H1 (cell line): Measurements from ENCODE around the gene IQGAP3. TPM values are rescaled to one million over a fixed set of nuclear protein-coding genes. Genes with fewer than 3 reads are reported as not detected.

Source experiments
- CTCF ChIA-PET: fragments of 300-600 bp; sonication (Branson Sonifier 250); formaldehyde crosslinking; loops from one replicate; lab custom pipeline; 2021; ENCODE audit not compliant: partially characterized antibody; lab: Charles Lee
- POLR2A ChIA-PET: fragments of 300-600 bp; sonication (Branson Sonifier 250); formaldehyde crosslinking; loops from one replicate; lab custom pipeline; 2021; ENCODE audit warnings: inconsistent platforms; ENCODE audit not compliant: partially characterized antibody; lab: Charles Lee
- DNase-seq, 2 experiments: peaks; one replicate each; pipeline versions ENCODE4 v3.0.0 to v3.0.0-alpha.2; 2010 to 2022; ENCODE audit warnings: low spot score in 2 of 2, low read depth in 1 of 2, mixed read lengths in 1 of 2
- FAIRE-seq: peaks from 2 replicates; lab custom pipeline; 2011; peaks lifted over from hg19 to GRCh38; lab: Jason Lieb, UNC
- H2AFZ ChIP-seq: 2 replicates; pipeline ENCODE4 v1.8.1; 2012; ENCODE audit warnings: low read length, inconsistent platforms
- H2AK5ac ChIP-seq: 2 replicates; pipeline ENCODE4 v1.6.1; 2013; ENCODE audit warnings: low read depth, low read length
- H2BK120ac ChIP-seq: replicated peaks from 2 replicates; pipeline ENCODE3; 2013; ENCODE audit warnings: low read depth, low read length, inconsistent platforms
- H2BK12ac ChIP-seq: 2 replicates; pipeline ENCODE4 v1.6.1; 2013; ENCODE audit warnings: low read depth, low read length
- H2BK15ac ChIP-seq: 2 replicates; pipeline ENCODE4 v1.6.1; 2013; ENCODE audit warnings: low read length
- H2BK20ac ChIP-seq: 2 replicates; pipeline ENCODE4 v1.6.1; 2013; ENCODE audit warnings: low read length
- H2BK5ac ChIP-seq: 2 replicates; pipeline ENCODE4 v1.6.1; 2013; ENCODE audit warnings: low read depth, low read length
- H3K14ac ChIP-seq: 2 replicates; pipeline ENCODE4 v1.6.1; 2013; ENCODE audit warnings: inconsistent platforms; ENCODE audit not compliant: insufficient read length
- H3K18ac ChIP-seq: 2 replicates; pipeline ENCODE4 v1.6.1; 2013; ENCODE audit warnings: low read length; ENCODE audit errors: extremely low read depth
- H3K23ac ChIP-seq: 2 replicates; pipeline ENCODE4 v1.6.1; 2013; ENCODE audit warnings: inconsistent platforms; ENCODE audit not compliant: insufficient read length
- H3K23me2 ChIP-seq: 2 replicates; pipeline ENCODE4 v1.6.1; 2013; ENCODE audit warnings: low read depth, low read length
- H3K27ac ChIP-seq: 2 replicates; pipeline ENCODE4 v1.6.1; 2011; ENCODE audit warnings: low read depth, low read length, inconsistent platforms
- H3K27me3 ChIP-seq, 4 experiments: replicated peaks in 1 of 4; 1 replicate in 1 of 4; 2 replicates in 3 of 4; pipeline versions ENCODE4 v1.6.1 to v1.8.1; 2011 to 2013; ENCODE audit warnings: low read length in 3 of 4, mild to moderate bottlenecking in 3 of 4, inconsistent platforms in 2 of 4, mixed read lengths in 2 of 4, moderate library complexity in 1 of 4; ENCODE audit not compliant: control insufficient read depth in 3 of 4, insufficient read depth in 3 of 4; ENCODE audit errors: extremely low read depth in 1 of 4
- H3K36me3 ChIP-seq, 4 experiments: 2 replicates each; pipeline versions ENCODE4 v1.6.1 to v1.8.1; 2011 to 2013; ENCODE audit warnings: mild to moderate bottlenecking in 4 of 4, low read length in 3 of 4, moderate library complexity in 2 of 4, control low read depth in 1 of 4, inconsistent platforms in 1 of 4; ENCODE audit not compliant: insufficient read depth in 4 of 4, control insufficient read depth in 2 of 4
- H3K4ac ChIP-seq: replicated peaks from 2 replicates; pipeline ENCODE3; 2013; ENCODE audit warnings: low read length, low read depth, mixed read lengths, inconsistent platforms; ENCODE audit not compliant: insufficient read length
- H3K4me1 ChIP-seq, 4 experiments: replicated peaks in 1 of 4; 1 replicate in 1 of 4; 2 replicates in 3 of 4; pipeline versions ENCODE4 v1.6.1 to v1.8.1; 2011 to 2013; ENCODE audit warnings: low read length in 3 of 4, inconsistent platforms in 2 of 4, mixed read lengths in 1 of 4; ENCODE audit not compliant: insufficient read depth in 4 of 4, control insufficient read depth in 3 of 4
- H3K4me2 ChIP-seq, 2 experiments: 2 replicates each; pipeline versions ENCODE4 v1.6.1 to v1.8.1; 2011 to 2013; ENCODE audit warnings: low read depth in 2 of 2, low read length in 2 of 2, control low read depth in 1 of 2, inconsistent platforms in 1 of 2, mild to moderate bottlenecking in 1 of 2; ENCODE audit not compliant: insufficient read depth in 1 of 2
- H3K4me3 ChIP-seq, 4 experiments: fragments of 200-600, 300-600 bp in 1 of 4; sonication (generic), shearing (Covaris generic), sonication (Bioruptor Twin) in 1 of 4; 2 replicates each; pipeline versions ENCODE4 v1.5.1 to v1.8.1; 2011 to 2016; ENCODE audit warnings: low read length in 4 of 4, low read depth in 3 of 4, control low read depth in 2 of 4, inconsistent platforms in 2 of 4, mild to moderate bottlenecking in 2 of 4, mixed read lengths in 1 of 4, moderate library complexity in 1 of 4; ENCODE audit not compliant: insufficient read depth in 2 of 4; ENCODE audit errors: extremely low read depth in 1 of 4
- H3K56ac ChIP-seq: replicated peaks from 2 replicates; pipeline ENCODE3; 2013; ENCODE audit warnings: low read depth, mild to moderate bottlenecking, mixed read lengths, low read length, inconsistent platforms; ENCODE audit not compliant: insufficient read length
- H3K79me1 ChIP-seq: 2 replicates; pipeline ENCODE4 v1.6.1; 2013; ENCODE audit warnings: low read depth, low read length, control low read depth
- H3K79me2 ChIP-seq, 2 experiments: 2 replicates each; pipeline versions ENCODE4 v1.6.1 to v1.8.1; 2012 to 2013; ENCODE audit warnings: low read length in 2 of 2, mild to moderate bottlenecking in 2 of 2, inconsistent platforms in 1 of 2; ENCODE audit not compliant: insufficient read depth in 2 of 2, control insufficient read depth in 1 of 2
- H3K9ac ChIP-seq, 4 experiments: replicated peaks in 1 of 4; 1 replicate in 1 of 4; 2 replicates in 3 of 4; pipeline versions ENCODE4 v1.6.1 to v1.8.1; 2011 to 2013; ENCODE audit warnings: low read depth in 3 of 4, low read length in 3 of 4, control low read depth in 2 of 4, mild to moderate bottlenecking in 2 of 4, moderate library complexity in 2 of 4, inconsistent platforms in 1 of 4; ENCODE audit errors: extremely low read depth in 1 of 4
- H3K9me3 ChIP-seq, 2 experiments: 2 replicates each; pipeline versions ENCODE4 v1.6.1 to v1.8.1; 2012 to 2013; ENCODE audit warnings: mild to moderate bottlenecking in 2 of 2, moderate library complexity in 2 of 2, control low read depth in 1 of 2, inconsistent platforms in 1 of 2, low read depth in 1 of 2, low read length in 1 of 2, mixed read lengths in 1 of 2; ENCODE audit not compliant: insufficient read depth in 2 of 2
- H4K20me1 ChIP-seq, 2 experiments: replicated peaks in 1 of 2; 2 replicates each; pipeline versions ENCODE3 to v1.8.1; 2011 to 2013; ENCODE audit warnings: inconsistent platforms in 2 of 2, low read length in 2 of 2, mild to moderate bottlenecking in 1 of 2; ENCODE audit not compliant: insufficient read depth in 2 of 2, control insufficient read depth in 1 of 2
- H4K5ac ChIP-seq: 2 replicates; pipeline ENCODE4 v1.6.1; 2013; ENCODE audit warnings: low read length, low read depth, mixed read lengths, inconsistent platforms; ENCODE audit not compliant: insufficient read length
- H4K8ac ChIP-seq: 2 replicates; pipeline ENCODE4 v1.8.0; 2013; ENCODE audit warnings: mild to moderate bottlenecking, moderate library complexity, low read length, inconsistent platforms; ENCODE audit not compliant: insufficient read depth; ENCODE audit errors: extremely low read depth
- H4K91ac ChIP-seq: replicated peaks from 2 replicates; pipeline ENCODE3; 2013; ENCODE audit warnings: low read length, mixed read lengths, inconsistent platforms; ENCODE audit not compliant: insufficient read length
- ASH2L ChIP-seq: fragments of 200-600, 300-600 bp; sonication (generic); IDR thresholded peaks from one replicate; pipeline ENCODE4 v1.7.1; 2017; ENCODE audit warnings: low read length
- BACH1 ChIP-seq: IDR thresholded peaks from 2 replicates; pipeline ENCODE4 v1.6.1; 2012; ENCODE audit warnings: low read length, improper control_type of control experiment
- E2F6 ChIP-seq: IDR thresholded peaks from 2 replicates; pipeline ENCODE4 v1.6.1; 2012; ENCODE audit warnings: inconsistent platforms
- HDAC2 ChIP-seq, 2 experiments: fragments of 300-600 bp in 1 of 2; sonication (generic) in 1 of 2; IDR thresholded peaks; 2 replicates each; pipeline ENCODE4 v1.6.1; 2011 to 2012; ENCODE audit warnings: low read depth in 2 of 2, low read length in 2 of 2, mild to moderate bottlenecking in 2 of 2, moderate library complexity in 2 of 2, borderline replicate concordance in 1 of 2, inconsistent platforms in 1 of 2
- JUN ChIP-seq: IDR thresholded peaks from 2 replicates; pipeline ENCODE4 v1.6.1; 2011; ENCODE audit warnings: low read depth, mild to moderate bottlenecking, improper control_type of control experiment, low read length
- SIN3A ChIP-seq, 2 experiments: IDR thresholded peaks in 1 of 2; conservative IDR thresholded peaks in 1 of 2; 2 replicates each; pipeline ENCODE4 v1.6.1; 2011 to 2012; ENCODE audit warnings: low read length in 2 of 2, improper control_type of control experiment in 1 of 2, low read depth in 1 of 2, mild to moderate bottlenecking in 1 of 2
- WGBS, 2 experiments: shearing (Covaris generic) in 1 of 2; methylation state at CpG; one replicate each; pipeline versions ENCODE4 v1.1.6 to v1.1.7; 2013 to 2015; ENCODE audit warnings: low lambda C conversion rate in 2 of 2, mixed read lengths in 2 of 2, inconsistent platforms in 1 of 2, low coverage in 1 of 2, missing lambda C conversion rate in 1 of 2; ENCODE audit not compliant: insufficient replicate concordance in 2 of 2, insufficient coverage in 1 of 2, insufficient read length in 1 of 2; ENCODE audit errors: extremely low coverage in 1 of 2, missing lambda C conversion rate in 1 of 2; 5-methylcytosine and 5-hydroxymethylcytosine counted together
- polyA plus RNA-seq, 7 experiments: library from polyadenylated mRNA; depleted of rRNA in 3 of 7; stranded (reverse) in 5 of 7; unstranded in 2 of 7; fragments of >200 nt in 5 of 7; fragments of 200-250 nt in 2 of 7; gene quantifications; 1 replicate in 5 of 7; 2 replicates in 1 of 7; 4 replicates in 1 of 7; pipeline versions ENCODE4 v1.2.1 to v1.2.3, GENCODE V29; 2011 to 2013; ENCODE audit warnings: missing spikeins in 2 of 7, mixed read lengths in 2 of 7
- total RNA-seq: library from RNA; stranded (reverse); fragmentation: NEBNext Ultra II Directional; extraction: Animal tissue kit (Norgen Biotek cat#: 25700); gene quantifications from 2 replicates; pipeline ENCODE4 v1.2.1, GENCODE V29; 2021
- TF ChIP-seq, protein P1 (sequence below): IDR thresholded peaks from 2 replicates; pipeline ENCODE4 v1.6.1; 2011; ENCODE audit warnings: low read depth, mild to moderate bottlenecking, low read length; ENCODE audit not compliant: insufficient read depth

IQGAP3 gene
- total and polyA plus RNA-seq, 2 of the 8 experiments (the other 6 are each of a cell fraction or from before 2014, with no cell fraction given), result 14.6 to 22.3 TPM

DNA sequence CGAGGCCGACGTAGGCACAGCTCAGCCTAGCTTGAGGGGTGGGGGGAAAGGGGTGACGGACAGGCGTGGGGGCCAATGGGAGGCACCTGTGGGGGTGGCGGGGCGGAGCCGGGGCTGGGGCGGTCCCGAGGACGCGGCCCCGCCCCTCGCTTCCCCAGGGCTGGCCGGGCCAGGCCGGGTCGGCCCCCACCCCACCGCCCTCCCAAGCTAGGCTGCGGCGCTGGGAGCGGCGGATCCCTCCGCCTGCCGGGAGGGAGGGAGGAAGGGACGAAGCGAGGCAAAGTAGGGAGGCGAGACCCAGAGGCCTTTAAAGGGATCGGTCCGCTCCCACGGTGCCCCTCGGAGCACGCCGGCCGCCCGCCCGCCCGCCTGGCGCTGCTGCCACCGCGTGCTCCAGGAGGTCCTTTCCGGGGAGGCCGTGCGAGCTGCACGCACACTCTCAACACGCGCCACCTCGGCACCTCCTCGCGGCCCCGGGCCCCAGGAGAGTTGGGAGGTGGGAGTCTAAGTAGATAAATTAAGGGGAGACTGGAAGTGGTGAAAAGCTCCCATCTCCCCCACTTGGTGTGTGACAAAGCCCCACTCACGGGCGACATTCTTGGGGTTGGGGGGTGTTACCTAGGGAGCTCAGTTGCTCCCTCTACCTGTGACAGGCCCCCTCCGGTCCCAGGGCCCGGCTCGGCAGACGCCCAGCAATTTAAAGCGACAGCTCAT is 71.4 kb downstream of the IQGAP3 start:
- Histone ChIP-seq H3K4me1 (peaks cover 37 to 54% (median 43%) of the 10 kb centered on the region in 4 experiments), H2BK120ac (no peak overlapping the region), H2BK5ac (peak overlapping the region; percentile 78; the same call in 1 of the 2 replicates), H4K5ac (peak overlapping the region; percentile 7), H4K20me1 (peaks cover 0 to 4% of the 10 kb centered on the region in 2 experiments), H3K36me3 (no peaks in the 10 kb centered on the region), H2AFZ (no peak overlapping the region), H3K79me2 (peaks cover 12 to 37% of the 10 kb centered on the region in 2 experiments), H3K4me3 (peak overlapping the region; percentile 74 to 96 (median 83)), H3K27ac (peak overlapping the region; percentile 88), H4K8ac (peak overlapping the region; percentile 93), H3K18ac (peak overlapping the region; percentile 68), H3K9ac (peak overlapping the region in 3 of 4 experiments; percentile 42 to 67 (median 63); a peak in 6 of 7 replicates), H2BK15ac (peak overlapping the region; percentile 72; the same call in 1 of the 2 replicates), H2BK20ac (no peak overlapping the region), H2BK12ac (peak overlapping the region; percentile 68), H3K23ac (no peak overlapping the region), H3K9me3 (no peaks in the 10 kb centered on the region; a peak in 1 of 4 replicates), H2AK5ac (no peak overlapping the region), H3K56ac (no peak overlapping the region), H3K4me2 (peak overlapping the region; percentile 83 to 90), H3K4ac (no peak overlapping the region), H3K27me3 (no peaks in the 10 kb centered on the region; a peak in 1 of 7 replicates), H4K91ac (peak overlapping the region; percentile 76), H3K14ac (no peak overlapping the region), H3K23me2 (peaks cover 23% of the 10 kb centered on the region), H3K79me1 (peaks cover 27% of the 10 kb centered on the region)
- ChIA-PET POLR2A (interaction anchor here (0.8 to 9.6 kb wide), 11 partner anchors 9 to 93 kb away, joined by 3 to 166 read pairs (median 5); partner anchors contain the start of gene NAXE), CTCF (interaction anchor here (0.6 to 17.4 kb wide), 30 partner anchors 10 to 225 kb away, joined by 3 to 236 read pairs (median 3); partner anchors contain the start of gene TTC24)
- 0% methylated on average over 19 of the region's 57 CpGs; no CpG with 5 or more reads in 1 of the 2 experiments for WGBS, 2 experiments
- DNase-seq (peak; percentile 75 to 96), FAIRE-seq (no peak)
- TF ChIP-seq JUN (no peak), HDAC2 (IDR thresholded peaks at IDR 0.05; ENCODE audit: borderline replicate concordance in 1 of 2, low read depth in 2 of 2, low read length in 2 of 2) (no peak; a peak in 2 of 4 replicates), E2F6 (peak; percentile 95), ASH2L (peak; percentile 62), SIN3A (conservative IDR thresholded peaks at IDR 0.05 in 1 of 2, IDR thresholded peaks at IDR 0.05 in 1 of 2; ENCODE audit: low read depth in 1 of 2, low read length in 2 of 2) (no peak; a peak in 2 of 4 replicates), BACH1 (peak; percentile 30; the same call in 1 of the 2 replicates)
- TF ChIP-seq, protein P1, sequence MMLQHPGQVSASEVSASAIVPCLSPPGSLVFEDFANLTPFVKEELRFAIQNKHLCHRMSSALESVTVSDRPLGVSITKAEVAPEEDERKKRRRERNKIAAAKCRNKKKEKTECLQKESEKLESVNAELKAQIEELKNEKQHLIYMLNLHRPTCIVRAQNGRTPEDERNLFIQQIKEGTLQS, result no peak
